ENCODE data around the gene SLC47A2. TPM values are rescaled to one million over a fixed set of nuclear protein-coding genes. Genes with fewer than 3 reads are reported as not detected.

Gene SLC47A2
- total and polyA plus RNA-seq, 2 of the 13 experiments (the other 11 are each of a cell fraction or from before 2014, with no cell fraction given), result 0.04 TPM; not detected in 1

- TF ChIP-seq ZEB1 (IDR thresholded peaks at IDR 0.05; ENCODE audit: insufficient replicate concordance, low read depth) (peak; percentile 8), DPF2 (CRISPR knock-in tag; IDR thresholded peaks at IDR 0.05; ENCODE audit: borderline replicate concordance, low read depth) (no peak), GPN1 (CRISPR knock-in tag; IDR thresholded peaks at IDR 0.05; ENCODE audit: borderline replicate concordance) (no peak), BRD4 (CRISPR knock-in tag; IDR thresholded peaks at IDR 0.05) (peak; percentile 13; the same call in 1 of the 2 replicates), ZBTB8A (CRISPR knock-in tag; IDR thresholded peaks at IDR 0.05; ENCODE audit: borderline replicate concordance, low read depth) (peak; percentile 70; the same call in 1 of the 2 replicates), E2F5 (CRISPR knock-in tag; conservative IDR thresholded peaks at IDR 0.05) (no peak), MAX (IDR thresholded peaks at IDR 0.05) (0 out of 2 replicates have a peak, but pooled peaks have one; percentile 25), ATF7 (IDR thresholded peaks at IDR 0.05) (no peak), ATF7 (CRISPR knock-in tag; IDR thresholded peaks at IDR 0.05) (no peak), SRSF9 (IDR thresholded peaks at IDR 0.05; ENCODE audit: borderline replicate concordance, insufficient read depth, low read depth, low read length, poor library complexity, severe bottlenecking) (no peak), RFXAP (CRISPR knock-in tag; IDR thresholded peaks at IDR 0.05; ENCODE audit: borderline replicate concordance) (no peak), XBP1 (CRISPR knock-in tag; IDR thresholded peaks at IDR 0.05) (peak; percentile 13; the same call in 1 of the 2 replicates), BATF2 (CRISPR knock-in tag; IDR thresholded peaks at IDR 0.05) (no peak), TARDBP (CRISPR knock-in tag; IDR thresholded peaks at IDR 0.05) (0 out of 2 replicates have a peak, but pooled peaks have one; percentile 22), ATAD3A (CRISPR knock-in tag; IDR thresholded peaks at IDR 0.05) (no peak), TRIM24 (CRISPR knock-in tag; IDR thresholded peaks at IDR 0.05) (no peak), HES4 (CRISPR knock-in tag; IDR thresholded peaks at IDR 0.05; ENCODE audit: borderline replicate concordance) (no peak), DNMT3B (CRISPR knock-in tag; conservative IDR thresholded peaks at IDR 0.05) (no peak), STAG1 (CRISPR knock-in tag; IDR thresholded peaks at IDR 0.05) (no peak), IKZF1 (IDR thresholded peaks at IDR 0.05) (no peak), ZNF496 (CRISPR knock-in tag; IDR thresholded peaks at IDR 0.05; ENCODE audit: insufficient replicate concordance) (no peak), NR3C1 (CRISPR knock-in tag; IDR thresholded peaks at IDR 0.05) (no peak), ZNF800 (CRISPR knock-in tag; IDR thresholded peaks at IDR 0.05) (no peak), ZNF576 (CRISPR knock-in tag; IDR thresholded peaks at IDR 0.05) (no peak), ZNF709 (CRISPR knock-in tag; IDR thresholded peaks at IDR 0.05) (no peak; the same call in 1 of the 2 replicates), ZFP36L1 (CRISPR knock-in tag; IDR thresholded peaks at IDR 0.05) (0 out of 2 replicates have a peak, but pooled peaks have one; percentile 5), ZNF781 (CRISPR knock-in tag; IDR thresholded peaks at IDR 0.05; ENCODE audit: borderline replicate concordance, not compliant biosample characterization) (peak; percentile 63)
These were observed 68.5 kb downstream of the SLC47A2 start (continued) for GRCh38 chr17:19647697-19648474.
